ENCODE results near the gene XKR7.

DNA sequence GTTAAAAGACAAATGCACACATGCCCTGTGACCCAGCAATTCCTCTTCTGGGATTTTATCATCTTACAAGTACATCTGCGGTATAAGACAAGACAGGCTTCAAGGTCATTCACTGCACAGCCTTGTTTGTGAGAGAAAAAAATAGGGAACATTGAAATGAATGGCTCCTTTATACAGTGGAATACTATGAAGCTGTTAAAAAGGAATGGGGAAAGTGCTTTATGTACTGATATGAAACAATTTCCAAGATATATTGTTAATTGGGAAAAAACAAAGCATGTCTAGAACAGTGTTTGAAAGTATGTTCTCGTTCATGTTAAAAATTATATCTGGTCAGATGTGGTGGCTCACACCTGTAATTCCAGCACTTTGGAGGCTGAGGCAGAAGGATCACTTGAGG, 41.5 kb upstream of the XKR7 start:
- TF ChIP-seq, protein P1, sequence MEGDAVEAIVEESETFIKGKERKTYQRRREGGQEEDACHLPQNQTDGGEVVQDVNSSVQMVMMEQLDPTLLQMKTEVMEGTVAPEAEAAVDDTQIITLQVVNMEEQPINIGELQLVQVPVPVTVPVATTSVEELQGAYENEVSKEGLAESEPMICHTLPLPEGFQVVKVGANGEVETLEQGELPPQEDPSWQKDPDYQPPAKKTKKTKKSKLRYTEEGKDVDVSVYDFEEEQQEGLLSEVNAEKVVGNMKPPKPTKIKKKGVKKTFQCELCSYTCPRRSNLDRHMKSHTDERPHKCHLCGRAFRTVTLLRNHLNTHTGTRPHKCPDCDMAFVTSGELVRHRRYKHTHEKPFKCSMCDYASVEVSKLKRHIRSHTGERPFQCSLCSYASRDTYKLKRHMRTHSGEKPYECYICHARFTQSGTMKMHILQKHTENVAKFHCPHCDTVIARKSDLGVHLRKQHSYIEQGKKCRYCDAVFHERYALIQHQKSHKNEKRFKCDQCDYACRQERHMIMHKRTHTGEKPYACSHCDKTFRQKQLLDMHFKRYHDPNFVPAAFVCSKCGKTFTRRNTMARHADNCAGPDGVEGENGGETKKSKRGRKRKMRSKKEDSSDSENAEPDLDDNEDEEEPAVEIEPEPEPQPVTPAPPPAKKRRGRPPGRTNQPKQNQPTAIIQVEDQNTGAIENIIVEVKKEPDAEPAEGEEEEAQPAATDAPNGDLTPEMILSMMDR (IDR thresholded peaks at IDR 0.05), result no peak
- TF ChIP-seq EP300 (IDR thresholded peaks at IDR 0.05) (no peak), POLR2A (IDR thresholded peaks at IDR 0.05) (no peak)
